Heart left ventricle (tissue), 16 donors: Measurements from ENCODE around the gene CLCN4. TPM values are rescaled to one million over a fixed set of nuclear protein-coding genes. Genes with fewer than 3 reads are reported as not detected.

Source experiments
- ATAC-seq, 4 donors: fragments of 200-7000 bp; cut with Tn5 transposase; one replicate each; pipeline ENCODE4 v1.9.1; 2020 to 2022; ENCODE audit warnings: moderate library complexity in 4 of 4, mild to moderate bottlenecking in 3 of 4, moderate number of reproducible peaks in 1 of 4
- DNase-seq, 5 donors: peaks; one replicate each; pipeline ENCODE4 v3.0.0-alpha.2; 2020
- H3K27ac ChIP-seq, 12 donors: fragments of 200-600 bp; sonication (generic) in 4 of 12; one replicate each; pipeline versions ENCODE4 v1.5.0 to v1.8.0; 2016 to 2022; ENCODE audit warnings: mild to moderate bottlenecking in 2 of 12
- H3K27me3 ChIP-seq, 9 donors: fragments of 200-600 bp; sonication (generic) in 2 of 9; one replicate each; pipeline versions ENCODE4 v1.5.1 to v1.8.0; 2016 to 2022; ENCODE audit warnings: mild to moderate bottlenecking in 3 of 9
- H3K36me3 ChIP-seq, 9 donors: fragments of 200-600 bp; sonication (generic) in 2 of 9; one replicate each; pipeline versions ENCODE4 v1.5.0 to v1.8.0; 2018 to 2022; ENCODE audit warnings: mild to moderate bottlenecking in 2 of 9
- H3K4me1 ChIP-seq, 12 donors: fragments of 200-600 bp; sonication (generic) in 4 of 12; one replicate each; pipeline versions ENCODE4 v1.5.0 to v1.8.0; 2016 to 2022; ENCODE audit warnings: mild to moderate bottlenecking in 3 of 12
- H3K4me3 ChIP-seq, 12 donors: fragments of 200-600 bp; sonication (generic) in 4 of 12; one replicate each; pipeline versions ENCODE4 v1.5.0 to v1.8.0; 2017 to 2022; ENCODE audit warnings: mild to moderate bottlenecking in 9 of 12, moderate library complexity in 4 of 12
- H3K9me3 ChIP-seq, 12 donors: fragments of 200-600 bp; sonication (generic) in 4 of 12; one replicate each; pipeline versions ENCODE4 v1.5.0 to v1.8.0; 2016 to 2022; ENCODE audit warnings: mild to moderate bottlenecking in 1 of 12
- CTCF ChIP-seq, 12 donors: fragments of 200-600 bp; sonication (generic) in 4 of 12; IDR thresholded peaks; one replicate each; pipeline versions ENCODE4 v1.5.0 to v1.8.0; 2018 to 2022; ENCODE audit warnings: antibody characterized with exemption in 12 of 12, mild to moderate bottlenecking in 5 of 12
- POLR2A ChIP-seq, 2 donors: fragments of 450-650 bp; IDR thresholded peaks; one replicate each; pipeline ENCODE4 v1.6.1; 2017; ENCODE audit warnings: antibody characterized with exemption in 2 of 2, mild to moderate bottlenecking in 2 of 2, moderate library complexity in 2 of 2
- WGBS, 4 donors: extraction: QIAGEN DNeasy Blood & Tissue Kit in 2 of 4; methylation state at CpG; one replicate each; pipeline versions ENCODE4 v1.1.5 to v1.1.7; 2013 to 2018; 5-methylcytosine and 5-hydroxymethylcytosine counted together
- intact Hi-C, 10 donors: fragments of 100-400 bp; cut with DNase I; formaldehyde crosslinking; loops; one replicate each; pipeline versions ENCODE4 v1.11.1 to v1.14.2; 2022
- polyA plus RNA-seq, 2 donors: library from polyadenylated mRNA; stranded (reverse); fragments of 200-250 nt; gene quantifications; one replicate each; pipeline ENCODE4 v1.2.3, GENCODE V29; 2013
- total RNA-seq, 9 donors: library from RNA; depleted of rRNA in 2 of 9; stranded (reverse); fragments of >200 nt in 2 of 9; fragmentation: NEBNext Ultra II Directional in 3 of 9; extraction: Animal tissue kit (Norgen Biotek cat#: 25700) in 3 of 9; gene quantifications; one replicate each; pipeline versions ENCODE4 v1.1.0 to v1.2.4, GENCODE V29; 2016 to 2023
- donor health status: ischemic (EF 13 %, LVEDD 7.1; RV severe dilation, severe dysfunction).
- donor health status: healthy with polysubstance abuse.
- donor health status: DM: no; HTN: yes; CAD: no.
- donor health status: DM: no; HTN: no; CAD: no.
- donor health status: ischemic (EF 25% LVEDD 6.9; RV normal size, moderate dysfunction).
- donor health status: ischemic (EF 25% LVEDD 5.7; RV mildly dilated, moderate dysfunction).
- donor health status: healthy.
- donor health status: DM: yes; HTN: yes; CAD: no.
- donor health status: ischemic (EF 35%, LVEDD 5.7; RV mildly dilated, moderate dysfunction).
- donor health status: nonischemic (EF 11% LVEDD 7.7; RV severe dilation, severe dysfunction).
- donor health status: DM: yes; HTN: yes; CAD: no.
- donor health status: PGD.
- donor health status: ischemic (EF 29% LVEDD 5.4; RV normal size, mild dysfunction).
- donor health status: nonischemic (EF 23%, LVEDD 6.1; RV moderate dilation, normal function).

Gene CLCN4
- total and polyA plus RNA-seq, 11 donors: 6.4 to 39.0 (median 29.2) TPM

- Histone ChIP-seq H3K4me3 (no peak overlapping the region), H3K4me1 (no peaks in the 10 kb centered on the region), H3K27me3 (no peaks in the 10 kb centered on the region), H3K9me3 (no peaks in the 10 kb centered on the region), H3K36me3 (peaks cover 0 to 11% (median 0%) of the 10 kb centered on the region in 9 donors), H3K27ac (peak overlapping the region in 1 of 12 donors; percentile 7)
- DNase-seq (no peak), ATAC-seq (no peak)
- WGBS, 4 donors: 64 to 86% (median 80%) methylated on average over 12 of the region's 12 CpGs
- TF ChIP-seq CTCF (IDR thresholded peaks at IDR 0.05): no peak
- TF ChIP-seq POLR2A (IDR thresholded peaks at IDR 0.05): no peak
- intact Hi-C loops: no loop called here
These were observed 66.5 kb downstream of the CLCN4 start for GRCh38 chrX:10223276-10223675.

DNA sequence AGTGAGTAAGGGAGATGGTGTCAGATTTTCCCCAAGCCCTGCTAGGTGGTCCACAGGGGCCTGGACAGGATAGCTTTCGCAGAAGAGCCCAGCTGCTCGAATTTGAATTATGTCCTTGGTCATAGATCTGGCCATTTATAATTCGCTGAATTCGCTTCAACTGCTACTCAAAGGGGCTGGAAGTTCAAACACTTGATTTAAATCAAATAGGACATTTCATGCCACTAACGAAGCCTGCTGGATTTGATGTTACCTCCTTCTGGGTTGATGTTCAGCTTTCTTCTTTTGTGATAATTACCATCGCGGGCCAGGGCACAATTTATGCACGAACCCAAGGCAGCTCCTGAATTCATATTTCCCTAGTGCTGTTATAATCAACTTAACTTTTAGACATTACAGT, 67.0 kb downstream of the CLCN4 start:
- intact Hi-C loops: no loop called here
- Histone ChIP-seq H3K27ac (peak overlapping the region in 1 of 12 donors; percentile 7), H3K27me3 (no peaks in the 10 kb centered on the region), H3K4me1 (no peaks in the 10 kb centered on the region), H3K4me3 (no peak overlapping the region), H3K36me3 (peaks cover 0 to 11% (median 0%) of the 10 kb centered on the region in 9 donors), H3K9me3 (no peaks in the 10 kb centered on the region)
- no peak for TF ChIP-seq CTCF (IDR thresholded peaks at IDR 0.05)
- no peak for TF ChIP-seq POLR2A (IDR thresholded peaks at IDR 0.05)
- no peak for ATAC-seq
- no peak for DNase-seq
- WGBS, 4 donors: 84 to 96% (median 90%) methylated on average over 8 of the region's 8 CpGs

DNA sequence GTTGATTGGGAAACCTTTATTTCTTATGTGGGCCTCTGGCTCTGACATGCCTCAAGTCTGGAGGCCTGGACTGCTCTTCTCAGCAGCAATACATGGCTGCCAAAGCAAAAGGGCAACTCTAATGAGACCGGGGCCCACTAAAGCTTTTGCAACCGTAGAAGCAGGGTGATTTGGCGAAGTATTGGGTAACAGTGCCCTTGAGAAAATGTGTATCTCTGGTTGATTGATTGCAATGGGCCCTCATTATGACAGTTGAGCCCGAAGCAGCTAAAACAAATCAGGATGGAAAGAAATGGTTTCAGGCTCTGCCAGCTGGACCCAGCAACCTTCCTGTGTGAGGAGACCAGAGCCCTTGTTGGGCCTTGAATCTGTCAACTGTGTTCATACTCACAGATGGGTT, 73.4 kb downstream of the CLCN4 start:
- Histone ChIP-seq H3K9me3 (no peaks in the 10 kb centered on the region), H3K4me3 (no peak overlapping the region), H3K27ac (no peak overlapping the region), H3K36me3 (peaks cover 0 to 7% (median 0%) of the 10 kb centered on the region in 9 donors), H3K27me3 (no peaks in the 10 kb centered on the region), H3K4me1 (no peaks in the 10 kb centered on the region)
- WGBS, 4 donors: 56 to 96% (median 84%) methylated on average over 4 of the region's 4 CpGs
- ATAC-seq (no peak), DNase-seq (no peak)
- TF ChIP-seq CTCF (IDR thresholded peaks at IDR 0.05) (no peak), POLR2A (IDR thresholded peaks at IDR 0.05) (no peak)
- intact Hi-C loops: no loop called here

DNA sequence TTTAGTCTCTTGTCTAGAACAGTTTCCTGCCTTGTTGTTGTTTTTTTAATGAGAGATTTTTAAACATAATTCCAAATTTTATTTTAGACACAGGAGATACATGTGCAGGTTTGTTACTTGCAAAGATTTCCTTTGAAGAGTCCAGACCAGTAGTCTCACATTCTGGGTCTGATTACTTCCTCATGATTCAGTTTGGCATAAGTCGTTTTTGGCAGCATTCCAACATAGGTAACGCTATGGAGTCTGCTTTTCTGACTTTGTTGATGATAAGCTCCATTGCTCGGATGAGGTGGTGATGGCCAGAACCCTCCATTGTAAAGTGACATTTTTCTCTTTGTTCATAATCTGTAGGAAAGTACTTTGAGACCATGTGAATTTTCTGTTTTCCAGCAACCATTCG, 74.7 kb downstream of the CLCN4 start:
- no peak overlapping the region for H3K4me3 ChIP-seq
- H3K36me3 ChIP-seq: peaks cover 0 to 7% (median 0%) of the 10 kb centered on the region in 9 donors
- no peak overlapping the region for H3K27ac ChIP-seq
- WGBS, 4 donors: 42 to 55% (median 47%) methylated on average over 4 of the region's 4 CpGs
- no peak for TF ChIP-seq POLR2A (IDR thresholded peaks at IDR 0.05)
- no peak for TF ChIP-seq CTCF (IDR thresholded peaks at IDR 0.05)
- no peaks in the 10 kb centered on the region for H3K27me3 ChIP-seq
- ATAC-seq (no peak), DNase-seq (no peak)
- H3K4me1 ChIP-seq: no peaks in the 10 kb centered on the region
- H3K9me3 ChIP-seq: no peaks in the 10 kb centered on the region
- intact Hi-C loops: no loop called here
